Body of pancreas (tissue), 4 donors: ENCODE data around the gene COL13A1. TPM values are rescaled to one million over a fixed set of nuclear protein-coding genes. Genes with fewer than 3 reads are reported as not detected.

Source experiments
- ATAC-seq: fragments of 150-250 bp; one replicate; pipeline ENCODE4 v1.9.1; 2016
- DNase-seq, 4 donors: peaks; one replicate each; pipeline ENCODE4 v3.0.0-alpha.2; 2019
- H3K27ac ChIP-seq, 4 donors: fragments of 200-600 bp; sonication (generic); 1 replicate in 3 of 4; 2 replicates in 1 of 4; pipeline versions ENCODE4 v1.5.1 to v1.6.1; 2016 to 2019; ENCODE audit warnings: mild to moderate bottlenecking in 1 of 4, mixed read lengths in 1 of 4, moderate library complexity in 1 of 4
- H3K27me3 ChIP-seq, 2 donors: fragments of 200-600 bp; sonication (generic); one replicate each; pipeline ENCODE4 v1.6.0; 2016; ENCODE audit warnings: mild to moderate bottlenecking in 1 of 2
- H3K36me3 ChIP-seq, 2 donors: fragments of 200-600 bp; sonication (generic); replicated peaks in 1 of 2; 2 replicates each; pipeline ENCODE4 v1.5.1; 2016; ENCODE audit warnings: low read depth in 2 of 2; ENCODE audit not compliant: insufficient read depth in 1 of 2
- H3K4me1 ChIP-seq: fragments of 200-600 bp; sonication (generic); one replicate; pipeline ENCODE4 v1.6.0; 2016
- H3K4me3 ChIP-seq, 2 donors: fragments of 200-600 bp; sonication (generic); 1 replicate in 1 of 2; 2 replicates in 1 of 2; pipeline ENCODE4 v1.5.1; 2016 to 2019
- H3K9me3 ChIP-seq, 3 donors: fragments of 200-600 bp; sonication (generic); 1 replicate in 2 of 3; 2 replicates in 1 of 3; pipeline ENCODE4 v1.5.1; 2016
- POLR2A ChIP-seq, 3 donors: fragments of 450-650 bp; IDR thresholded peaks; one replicate each; pipeline ENCODE4 v1.6.1; 2016; ENCODE audit warnings: antibody characterized with exemption in 3 of 3, mild to moderate bottlenecking in 2 of 3
- WGBS, 2 donors: methylation state at CpG; one replicate each; pipeline ENCODE4 v1.1.5; 2017; 5-methylcytosine and 5-hydroxymethylcytosine counted together
- intact Hi-C: fragments of 100-400 bp; cut with DNase I; formaldehyde crosslinking; loops from one replicate; pipeline ENCODE4 v1.15.1; 2023
- total RNA-seq, 2 donors: library from RNA; depleted of rRNA; stranded (reverse); fragments of >200 nt; gene quantifications; one replicate each; pipeline ENCODE4 v1.1.0, GENCODE V29; 2016
- TF ChIP-seq, protein P1 (sequence below), 7 experiments: fragments of 450-650 bp in 4 of 7; fragments of 200-600 bp in 3 of 7; sonication (generic) in 3 of 7; IDR thresholded peaks; one replicate each; pipeline ENCODE4 v1.5.1; 2016 to 2019; ENCODE audit warnings: antibody characterized with exemption in 7 of 7

Gene COL13A1
- total RNA-seq, 2 donors from 2014 or later = 2.3 TPM; not detected in 1

GRCh38 chr10:69968830-69969229, 167.1 kb downstream of the COL13A1 start:
- Histone ChIP-seq H3K4me3 (no peak overlapping the region), H3K36me3 (no peaks in the 10 kb centered on the region), H3K9me3 (no peaks in the 10 kb centered on the region), H3K27me3 (no peaks in the 10 kb centered on the region), H3K27ac (no peak overlapping the region), H3K4me1 (no peaks in the 10 kb centered on the region)
- intact Hi-C loops = no loop called here
- TF ChIP-seq, protein P1, sequence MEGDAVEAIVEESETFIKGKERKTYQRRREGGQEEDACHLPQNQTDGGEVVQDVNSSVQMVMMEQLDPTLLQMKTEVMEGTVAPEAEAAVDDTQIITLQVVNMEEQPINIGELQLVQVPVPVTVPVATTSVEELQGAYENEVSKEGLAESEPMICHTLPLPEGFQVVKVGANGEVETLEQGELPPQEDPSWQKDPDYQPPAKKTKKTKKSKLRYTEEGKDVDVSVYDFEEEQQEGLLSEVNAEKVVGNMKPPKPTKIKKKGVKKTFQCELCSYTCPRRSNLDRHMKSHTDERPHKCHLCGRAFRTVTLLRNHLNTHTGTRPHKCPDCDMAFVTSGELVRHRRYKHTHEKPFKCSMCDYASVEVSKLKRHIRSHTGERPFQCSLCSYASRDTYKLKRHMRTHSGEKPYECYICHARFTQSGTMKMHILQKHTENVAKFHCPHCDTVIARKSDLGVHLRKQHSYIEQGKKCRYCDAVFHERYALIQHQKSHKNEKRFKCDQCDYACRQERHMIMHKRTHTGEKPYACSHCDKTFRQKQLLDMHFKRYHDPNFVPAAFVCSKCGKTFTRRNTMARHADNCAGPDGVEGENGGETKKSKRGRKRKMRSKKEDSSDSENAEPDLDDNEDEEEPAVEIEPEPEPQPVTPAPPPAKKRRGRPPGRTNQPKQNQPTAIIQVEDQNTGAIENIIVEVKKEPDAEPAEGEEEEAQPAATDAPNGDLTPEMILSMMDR (IDR thresholded peaks at IDR 0.05) = no peak
- TF ChIP-seq POLR2A (IDR thresholded peaks at IDR 0.05) = no peak
- 73 to 82% methylated on average over 3 of the region's 3 CpGs for WGBS, 2 donors
- ATAC-seq (no peak), DNase-seq (no peak)

DNA sequence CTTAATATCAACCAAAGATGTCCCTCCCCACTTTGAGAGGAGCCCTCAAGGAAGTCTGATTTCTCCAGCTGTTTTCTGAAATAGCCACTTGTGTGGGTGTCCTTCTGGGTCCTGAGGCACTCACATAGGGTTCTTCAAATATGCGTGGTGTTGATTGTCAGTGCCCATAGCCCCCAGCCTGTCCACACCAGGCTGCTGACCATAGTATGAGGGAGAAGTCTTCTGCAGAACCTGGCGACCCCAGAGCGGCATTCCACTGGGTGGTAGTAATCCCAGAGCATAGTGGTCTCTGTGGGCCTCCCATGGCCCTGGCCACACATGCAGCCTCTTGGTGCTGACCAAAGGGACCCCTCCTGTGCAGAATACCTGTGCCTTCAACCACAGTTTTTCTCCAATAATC, 168.3 kb downstream of the COL13A1 start:
- Histone ChIP-seq H3K27ac (no peak overlapping the region), H3K4me1 (no peaks in the 10 kb centered on the region), H3K9me3 (no peaks in the 10 kb centered on the region), H3K27me3 (no peaks in the 10 kb centered on the region), H3K4me3 (no peak overlapping the region), H3K36me3 (no peaks in the 10 kb centered on the region)
- no peak for DNase-seq
- intact Hi-C loops = no loop called here
- no peak for ATAC-seq
- 66 to 86% methylated on average over 3 of the region's 3 CpGs for WGBS, 2 donors
- TF ChIP-seq POLR2A (IDR thresholded peaks at IDR 0.05) = no peak
- TF ChIP-seq, protein P1 (IDR thresholded peaks at IDR 0.05) = no peak

- 87 to 88% methylated on average over 3 of the region's 3 CpGs for WGBS, 2 donors
- Histone ChIP-seq H3K36me3 (no peaks in the 10 kb centered on the region), H3K9me3 (no peaks in the 10 kb centered on the region), H3K4me3 (no peak overlapping the region), H3K27me3 (no peaks in the 10 kb centered on the region), H3K27ac (no peak overlapping the region), H3K4me1 (no peaks in the 10 kb centered on the region)
- intact Hi-C loops = no loop called here
- ATAC-seq = no peak
- DNase-seq = no peak
- TF ChIP-seq, protein P1 (IDR thresholded peaks at IDR 0.05) = no peak
- no peak for TF ChIP-seq POLR2A (IDR thresholded peaks at IDR 0.05)
Observed at GRCh38 chr10:69972981-69973397, 171.3 kb downstream of the COL13A1 start.

DNA sequence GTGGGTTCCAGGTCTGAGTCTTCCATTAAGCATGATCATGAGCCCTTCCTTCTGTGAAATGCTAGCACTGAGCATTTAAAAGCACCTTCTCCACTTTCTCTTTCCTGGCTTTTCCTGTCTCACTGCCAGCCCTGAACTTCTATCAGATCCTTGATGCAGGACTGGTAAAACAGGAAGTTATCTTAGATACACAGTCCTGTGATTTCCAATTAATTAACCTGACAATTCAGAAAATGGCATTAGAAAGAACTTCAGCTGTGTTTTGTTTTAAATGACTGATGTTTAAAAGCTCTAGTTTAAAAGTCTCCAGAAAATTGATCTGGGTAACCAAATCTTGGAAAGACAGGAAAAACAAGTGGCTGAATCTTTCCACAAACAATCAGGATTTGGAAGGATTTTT, 172.0 kb downstream of the COL13A1 start:
- Histone ChIP-seq H3K4me1 (no peaks in the 10 kb centered on the region), H3K36me3 (no peaks in the 10 kb centered on the region), H3K27me3 (no peaks in the 10 kb centered on the region), H3K4me3 (no peak overlapping the region), H3K27ac (no peak overlapping the region), H3K9me3 (no peaks in the 10 kb centered on the region)
- ATAC-seq (no peak), DNase-seq (no peak)
- TF ChIP-seq, protein P1 (IDR thresholded peaks at IDR 0.05) = no peak
- TF ChIP-seq POLR2A (IDR thresholded peaks at IDR 0.05) = no peak
- intact Hi-C loops = no loop called here

DNA sequence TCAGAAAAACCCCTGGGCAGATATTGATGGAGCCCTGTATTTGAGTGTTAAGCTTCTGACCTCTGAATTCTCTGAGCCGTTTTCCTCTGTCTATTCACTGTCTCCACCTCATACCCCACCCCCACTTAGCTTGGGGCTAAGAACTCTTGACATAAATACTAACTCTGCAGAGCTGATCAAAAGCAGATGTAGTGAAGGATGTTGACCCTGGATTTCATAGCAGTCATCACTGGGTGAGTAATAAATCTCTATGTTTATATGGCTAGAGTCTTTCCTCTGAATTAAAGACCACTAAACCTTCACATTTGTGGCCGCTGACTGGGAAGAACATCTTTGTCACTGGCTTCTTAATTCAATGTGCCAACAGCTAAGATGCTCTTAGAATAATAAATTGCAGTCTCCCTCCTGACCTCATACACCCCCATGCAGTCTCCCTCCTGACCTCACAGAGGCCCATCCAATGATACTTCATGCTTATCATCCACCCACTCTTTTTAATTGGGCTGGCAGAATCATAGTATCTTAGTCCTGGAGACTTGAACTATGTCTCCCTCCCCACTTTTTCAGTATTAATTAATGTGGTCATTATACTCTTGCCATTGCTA, 172.9 kb downstream of the COL13A1 start:
- 34 to 39% methylated on average over 2 of the region's 2 CpGs for WGBS, 2 donors

More for the DNA sequence above, 172.9 kb downstream of the COL13A1 start:
- Histone ChIP-seq H3K27me3 (no peaks in the 10 kb centered on the region), H3K4me3 (no peak overlapping the region), H3K9me3 (no peaks in the 10 kb centered on the region), H3K36me3 (no peaks in the 10 kb centered on the region), H3K27ac (no peak overlapping the region), H3K4me1 (no peaks in the 10 kb centered on the region)
- DNase-seq = no peak
- ATAC-seq = no peak
- intact Hi-C loops = no loop called here
- no peak for TF ChIP-seq POLR2A (IDR thresholded peaks at IDR 0.05)
- TF ChIP-seq, protein P1 (IDR thresholded peaks at IDR 0.05) = no peak
